GM21723 (cell line): Measurements from ENCODE around the gene PTCD1.

Experiments used
- ATAC-seq: cut with Tn5 transposase; IDR thresholded peaks from one replicate; pipeline ENCODE4 v1.9.1; 2021; ENCODE audit warnings: mild to moderate bottlenecking, moderate library complexity; ENCODE audit not compliant: unreplicated experiment

PTCD1 gene

DNA sequence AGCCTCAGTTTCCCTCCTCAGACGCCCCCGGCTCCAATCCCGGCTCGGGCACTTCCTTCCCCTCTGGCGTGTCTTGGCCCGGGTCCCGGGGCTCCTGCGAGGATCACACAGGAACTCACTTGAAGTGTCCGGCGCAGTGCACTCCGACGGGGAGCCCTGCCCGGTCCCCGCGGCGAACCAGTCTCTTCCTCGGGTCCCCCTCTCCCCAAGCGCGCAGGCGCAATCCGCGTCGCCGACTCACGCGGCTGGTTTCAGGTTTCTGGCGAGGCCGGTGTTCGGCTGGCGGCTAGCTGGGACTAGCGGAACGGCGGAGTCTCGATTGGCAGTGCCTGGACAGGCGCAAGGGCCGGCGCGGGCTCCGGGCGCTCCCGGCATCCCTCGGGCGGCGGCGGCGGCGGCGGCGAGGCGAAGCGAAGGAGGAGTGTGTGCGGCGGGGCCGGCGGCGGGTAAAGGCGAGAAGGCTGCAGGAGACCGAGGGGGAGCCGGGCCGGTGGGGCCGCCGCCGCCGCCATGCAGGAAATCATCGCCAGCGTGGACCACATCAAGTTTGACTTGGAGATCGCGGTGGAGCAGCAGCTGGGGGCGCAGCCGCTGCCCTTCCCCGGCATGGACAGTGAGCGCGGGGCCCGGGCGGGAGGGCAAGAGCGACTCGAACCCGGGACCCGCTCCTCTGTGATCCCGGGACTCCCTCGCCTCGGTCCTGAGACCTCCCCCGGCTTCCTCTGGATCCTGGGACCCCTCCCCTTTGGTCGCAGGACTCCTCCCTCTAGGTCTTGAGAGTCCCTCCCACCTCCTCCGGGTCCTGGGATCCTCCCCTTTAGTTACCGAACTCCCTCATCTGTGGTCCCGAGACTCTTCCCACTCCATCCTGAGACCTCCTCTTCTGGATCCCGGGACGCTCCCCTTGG is at the start of gene PTCD1, which contains the start of gene CPSF4:
PTCD1 (minus strand) TSS at position 226 of the 908 bp plus-strand sequence. CDS start 3,556 bp downstream, outside the sequence.
CPSF4 (plus strand) TSS at position 371 of the 908 bp plus-strand sequence; CDS start at position 511, 140 bp downstream.
- peak; percentile 86 for ATAC-seq

DNA sequence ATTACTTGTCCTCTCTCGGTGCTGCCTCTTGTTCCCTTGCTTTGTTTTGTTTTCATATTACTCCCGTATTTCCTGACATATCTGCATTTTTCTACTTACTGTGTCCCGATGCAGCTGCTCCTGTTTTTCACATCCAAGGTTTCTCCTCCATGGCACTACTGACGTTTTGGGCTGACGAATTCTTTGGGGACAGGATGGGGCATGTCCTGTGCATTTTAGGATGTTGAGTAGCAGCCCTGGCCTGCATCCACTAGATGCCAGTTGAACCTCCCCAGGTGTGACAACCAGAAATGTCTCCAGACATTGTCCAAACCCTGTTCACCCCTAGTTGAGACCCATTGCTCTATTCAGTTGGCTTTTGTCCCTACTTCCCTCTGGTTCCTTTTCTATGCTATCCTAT is 46.5 kb upstream of the PTCD1 start:
- ATAC-seq, result no peak

DNA sequence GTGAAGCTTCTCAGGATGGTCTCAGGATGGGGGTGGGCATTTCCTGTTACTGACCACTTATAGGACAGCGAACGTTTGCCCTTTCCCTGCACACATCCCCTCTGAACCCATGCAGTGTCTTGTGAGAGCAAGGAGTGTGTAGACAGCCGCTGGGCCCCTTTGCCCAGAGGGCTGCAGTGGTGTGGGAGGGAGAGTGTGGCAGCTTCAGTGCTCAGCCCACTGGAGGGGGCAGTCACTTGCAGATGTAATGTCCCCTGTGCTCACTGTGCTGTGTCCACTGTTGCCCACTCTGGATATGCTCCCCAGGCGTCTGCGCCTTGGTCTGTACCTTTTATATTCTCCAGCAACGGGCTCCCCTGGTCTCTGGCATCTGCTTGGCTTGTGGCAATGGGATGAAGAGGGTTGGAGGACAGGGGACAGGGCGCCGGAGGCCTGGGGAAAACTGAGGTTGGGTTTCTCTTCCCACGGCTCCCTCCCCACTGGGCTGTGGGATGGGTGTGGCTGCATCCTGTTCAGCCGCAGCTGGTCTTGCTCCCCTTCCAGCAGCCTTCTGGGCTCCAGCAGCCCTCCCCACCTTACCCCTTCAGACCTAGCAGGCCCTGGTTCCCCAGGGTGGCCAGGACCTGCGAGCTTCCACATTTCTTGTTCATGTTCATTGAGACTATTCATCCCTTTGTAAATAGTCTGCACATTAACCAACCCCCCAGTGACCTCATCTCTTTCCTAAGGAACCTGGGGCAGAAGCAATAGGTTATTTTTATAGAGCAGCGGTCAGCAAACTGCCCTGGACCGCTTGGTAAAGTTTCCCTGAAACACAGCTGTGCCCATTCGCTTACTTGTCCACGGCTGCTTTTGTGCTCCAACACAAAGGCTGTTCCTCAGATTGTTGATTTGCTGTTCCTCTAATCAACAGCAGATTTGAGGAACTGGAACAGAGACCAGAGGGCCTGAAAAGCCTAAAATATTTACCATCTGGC is 40.2 kb upstream of the PTCD1 start:
- no peak for ATAC-seq

- ATAC-seq, result no peak
Observed at GRCh38 chr7:99476107-99476506, 37.5 kb upstream of the PTCD1 start.

- ATAC-seq, result peak; percentile 18
Observed at GRCh38 chr7:99473315-99473596, 34.7 kb upstream of the PTCD1 start.

- ATAC-seq, result peak; percentile 93
Observed at GRCh38 chr7:99472561-99473314, 34.1 kb upstream of the PTCD1 start, which contains the start of gene ZNF789. Gene ZNF789, plus strand, starts transcription at chr7:99472890. Its CDS starts 3,567 bp downstream, at chr7:99476457.

DNA sequence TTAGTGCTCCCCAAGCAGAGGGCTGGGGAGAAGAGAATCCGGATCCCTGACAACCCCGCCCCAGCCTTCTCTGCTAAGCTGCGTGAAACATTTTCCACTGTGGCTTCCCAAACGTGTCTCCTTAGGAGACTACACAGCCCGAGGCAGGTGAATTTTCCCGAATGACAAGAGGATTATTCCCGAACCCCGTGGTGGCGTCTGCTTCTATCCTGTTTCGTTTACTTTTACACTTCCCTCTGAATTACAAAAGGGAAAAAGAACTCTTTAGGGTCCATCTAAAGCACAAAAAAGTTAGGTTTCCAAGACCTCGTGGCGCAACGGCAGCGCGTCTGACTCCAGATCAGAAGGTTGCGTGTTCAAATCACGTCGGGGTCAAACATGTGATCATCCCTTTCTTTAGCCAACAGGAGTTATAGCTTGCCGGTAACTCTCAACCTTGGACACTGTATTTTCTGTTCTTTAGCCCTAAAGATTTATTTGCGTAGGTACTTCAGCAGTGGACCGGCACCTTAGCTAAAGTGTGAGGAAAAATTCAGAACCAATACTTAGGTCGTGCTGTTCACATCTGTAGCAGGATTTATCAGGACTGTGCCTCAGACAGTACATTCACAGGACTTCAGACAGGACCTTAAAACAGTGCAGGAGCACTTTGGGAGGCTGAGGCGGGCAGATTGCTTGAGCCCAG is 30.9 kb upstream of the PTCD1 start:
- no peak for ATAC-seq

DNA sequence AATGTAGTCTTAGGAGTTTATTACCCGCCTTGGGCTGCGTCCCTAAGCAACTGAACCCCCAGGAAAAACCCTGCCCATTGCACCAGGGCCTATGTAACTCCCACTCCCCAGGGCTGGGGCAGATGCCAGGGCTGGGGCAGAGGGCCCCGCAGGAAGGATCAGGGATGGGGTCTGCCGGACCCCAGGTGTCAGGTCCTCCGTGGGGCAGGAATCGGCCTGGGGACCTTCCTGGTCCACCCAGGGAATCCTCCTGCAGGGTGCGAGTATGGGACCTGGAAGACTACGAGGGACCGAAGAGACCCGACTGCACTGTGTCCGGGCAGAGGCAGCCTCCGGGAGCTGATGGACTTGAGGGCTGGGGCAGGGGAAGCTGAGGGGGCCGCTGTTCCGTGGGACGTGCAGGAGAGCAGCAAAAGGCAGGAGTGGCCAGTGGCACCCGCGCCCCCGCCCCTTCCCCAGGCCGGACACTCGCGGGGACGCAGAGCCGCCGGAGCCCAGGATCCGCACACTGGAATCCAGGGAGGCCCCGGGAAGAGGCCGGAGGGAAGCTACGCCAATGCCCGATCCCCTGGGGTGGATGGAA is 29.8 kb upstream of the PTCD1 start:
- ATAC-seq, result no peak

GRCh38 chr7:99465421-99465768 is 26.8 kb upstream of the PTCD1 start:
- peak; percentile 7 for ATAC-seq

DNA sequence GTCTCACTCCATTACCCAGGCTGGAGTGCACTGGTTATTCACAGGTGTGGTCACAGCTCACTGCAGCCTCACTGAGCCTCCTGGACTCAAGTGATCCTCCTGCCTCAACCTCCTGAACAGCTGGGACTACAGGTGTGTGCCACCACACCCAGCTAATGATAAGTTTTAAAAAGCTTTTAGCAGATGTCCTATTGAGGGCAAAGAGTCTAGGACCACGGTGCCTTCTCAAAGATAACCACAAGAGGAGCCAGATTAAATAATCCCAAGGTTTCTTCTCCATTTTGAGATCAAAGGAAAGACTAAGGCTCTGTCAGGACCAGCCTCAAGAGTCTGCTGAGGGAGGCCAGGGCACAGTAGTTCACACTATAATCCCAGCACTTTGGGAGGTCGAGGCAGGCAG is 22.6 kb upstream of the PTCD1 start:
- ATAC-seq, result no peak

GRCh38 chr7:99460651-99461050 is 22.1 kb upstream of the PTCD1 start:
- ATAC-seq, result no peak

DNA sequence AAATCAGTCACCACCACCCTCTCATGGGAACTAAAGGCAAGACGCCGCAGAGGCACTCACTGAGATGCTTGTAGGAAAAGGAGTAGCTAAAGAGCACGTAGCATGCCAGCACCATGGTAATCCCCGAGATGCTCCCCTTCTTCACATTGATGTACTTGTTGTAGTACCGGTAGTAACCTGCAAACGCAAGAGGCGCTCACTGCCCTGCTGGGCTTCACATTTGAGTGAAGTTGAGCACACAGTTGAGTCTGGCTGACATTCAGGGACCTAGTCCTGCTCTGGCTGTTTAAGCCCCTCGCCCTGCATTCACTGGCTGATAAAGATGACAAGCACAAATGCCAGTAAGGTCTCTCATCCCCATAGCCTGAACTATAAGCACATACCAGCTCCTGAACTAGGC is 20.5 kb upstream of the PTCD1 start:
- ATAC-seq, result no peak

GRCh38 chr7:99457650-99458493 is 19.3 kb upstream of the PTCD1 start:
- ATAC-seq, result no peak

- ATAC-seq, result no peak
Observed at GRCh38 chr7:99457050-99457649, 18.6 kb upstream of the PTCD1 start.

GRCh38 chr7:99456288-99456687 is 17.7 kb upstream of the PTCD1 start:
- no peak for ATAC-seq

DNA sequence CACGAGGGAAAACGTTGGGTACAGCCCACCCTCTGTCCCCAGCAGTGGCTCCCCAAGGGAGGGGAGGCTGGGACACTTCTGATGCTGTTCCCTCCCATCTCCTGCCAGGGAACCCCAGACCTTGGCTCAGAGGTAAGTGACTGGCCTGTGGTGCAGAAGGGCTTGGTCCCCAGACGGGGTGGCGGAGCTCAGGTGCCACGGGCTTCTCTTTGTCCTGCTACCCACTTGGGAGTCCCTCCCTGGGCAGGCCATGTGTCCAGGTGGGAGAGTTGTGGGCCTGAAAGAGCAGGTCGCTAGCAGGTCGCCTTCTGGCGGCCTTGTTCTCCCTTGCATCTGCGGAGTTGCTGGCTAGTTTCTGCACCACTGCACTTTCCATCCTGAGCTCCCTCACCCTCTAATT is 17.3 kb upstream of the PTCD1 start:
- no peak for ATAC-seq

GRCh38 chr7:99453105-99453504 is 14.5 kb upstream of the PTCD1 start:
- no peak for ATAC-seq

GRCh38 chr7:99452541-99452940 is 13.9 kb upstream of the PTCD1 start:
- no peak for ATAC-seq

DNA sequence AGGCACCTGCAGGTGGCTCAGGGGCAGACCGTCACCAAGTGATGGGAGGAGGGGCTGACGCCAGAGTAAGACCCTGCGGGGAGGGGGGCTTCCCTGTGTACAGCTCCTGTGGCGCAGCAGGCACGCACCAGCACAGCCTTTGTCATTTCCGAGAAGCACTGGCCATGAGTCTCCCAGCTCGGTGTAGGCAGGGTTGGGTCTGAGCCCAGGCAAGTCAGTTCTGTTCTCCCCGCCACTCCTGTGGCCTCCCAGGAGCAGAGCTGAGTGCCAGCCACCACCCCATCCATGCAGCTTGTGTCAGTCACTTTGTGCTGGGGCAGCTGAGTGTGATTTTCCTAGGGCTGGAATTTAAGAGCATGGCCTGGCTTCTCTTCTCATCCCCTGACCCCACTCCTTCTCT is 13.3 kb upstream of the PTCD1 start:
- no peak for ATAC-seq
